Hepatic stellate cell (primary cell): ENCODE measurements around the gene SPANXD.
"Not testable (repeated sequence)": the region's sequence is repeated elsewhere in the genome, so short reads cannot be mapped to it uniquely, and the experiment has no call there.

Experiments
- DNase-seq: peaks from one replicate; pipeline ENCODE4 v3.0.0; 2011; ENCODE audit warnings: low spot score

SPANXD gene

DNA sequence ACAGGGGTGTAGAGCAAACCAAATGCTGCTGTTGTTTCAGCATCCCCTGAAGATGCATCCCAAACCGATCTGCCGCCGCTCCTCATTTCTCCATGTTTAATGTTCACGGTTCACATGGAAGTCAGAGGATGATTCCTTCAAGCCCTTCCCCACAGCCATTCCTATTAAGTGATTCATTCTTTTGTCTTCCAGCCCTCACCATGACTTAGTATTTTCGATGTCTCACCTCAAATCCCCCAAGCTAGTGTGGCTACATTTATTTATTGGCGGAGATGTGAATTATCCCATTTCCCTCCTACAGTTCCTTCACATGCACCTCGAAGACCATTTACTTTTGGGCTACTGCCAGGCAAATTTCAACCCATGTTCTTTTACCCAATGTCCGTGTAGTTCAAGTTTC is at the start of gene SPANXD:
TSS of gene SPANXD (minus strand) at position 101 of the 400 bp plus-strand sequence. CDS start 334 bp downstream, outside the sequence.
- not testable (repeated sequence) for DNase-seq

DNA sequence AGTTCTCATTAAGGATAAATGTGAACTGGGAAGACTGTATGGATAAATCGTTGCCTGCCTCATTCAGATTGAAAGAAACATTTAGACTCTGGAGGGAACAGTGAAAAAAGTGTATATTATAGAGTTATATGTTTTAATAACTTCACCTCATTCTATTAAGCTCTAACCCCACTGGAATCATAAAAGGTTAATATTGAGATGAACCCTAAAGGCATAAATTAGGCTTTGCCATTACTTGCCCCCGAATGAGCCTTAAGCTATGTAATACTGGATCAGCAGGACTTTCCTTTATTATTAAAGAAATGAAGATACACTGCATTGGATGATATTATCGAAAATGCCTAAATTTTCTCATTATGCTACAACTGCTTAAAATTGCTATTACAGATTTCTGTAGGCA is 44.1 kb upstream of the SPANXD start:
- DNase-seq = no peak

- no peak for DNase-seq
These were observed 38.1 kb upstream of the SPANXD start for GRCh38 chrX:141736656-141737055.

DNA sequence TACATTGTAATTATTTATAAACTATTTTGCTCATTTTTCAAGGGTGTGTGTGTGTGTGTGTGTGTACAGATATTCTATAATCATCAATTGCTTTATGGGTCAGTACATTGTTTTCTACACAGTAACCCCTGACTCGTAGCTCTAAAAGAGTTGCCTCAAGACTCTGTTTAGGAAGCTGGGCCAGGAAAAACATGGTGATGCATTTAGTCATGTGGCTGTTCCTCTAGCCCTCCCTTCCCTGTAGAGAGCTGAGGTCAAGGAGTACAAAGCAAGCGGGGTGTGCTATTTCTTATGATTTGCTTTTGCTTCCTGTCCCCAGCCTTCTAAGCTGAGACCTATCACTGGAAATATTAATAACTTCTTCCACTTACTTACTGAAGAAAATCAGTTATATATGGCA is 34.8 kb upstream of the SPANXD start:
- DNase-seq = peak; percentile 4

- DNase-seq = no peak
These were observed 33.5 kb upstream of the SPANXD start for GRCh38 chrX:141732031-141732430.

DNA sequence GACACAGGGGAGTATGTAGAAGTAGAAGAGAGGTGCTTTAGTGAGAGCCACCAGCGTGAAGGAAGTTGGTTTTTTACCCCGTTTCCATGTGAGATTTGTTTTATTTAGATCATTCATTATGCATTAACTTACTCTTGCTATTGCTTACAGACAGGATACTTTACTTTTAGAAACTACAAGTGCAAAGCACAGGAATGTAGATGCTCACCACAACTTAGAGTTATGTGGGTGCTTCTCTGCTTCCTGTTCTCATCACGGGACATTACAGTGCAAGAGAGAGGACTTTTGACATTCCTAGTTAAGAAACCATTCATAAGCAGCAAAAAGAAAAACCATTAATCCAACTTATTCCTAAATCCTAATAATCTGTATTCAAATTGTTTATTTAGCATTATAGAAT is 25.6 kb upstream of the SPANXD start:
- DNase-seq = no peak

GRCh38 chrX:141714680-141715079 is 16.1 kb upstream of the SPANXD start:
- no peak for DNase-seq

DNA sequence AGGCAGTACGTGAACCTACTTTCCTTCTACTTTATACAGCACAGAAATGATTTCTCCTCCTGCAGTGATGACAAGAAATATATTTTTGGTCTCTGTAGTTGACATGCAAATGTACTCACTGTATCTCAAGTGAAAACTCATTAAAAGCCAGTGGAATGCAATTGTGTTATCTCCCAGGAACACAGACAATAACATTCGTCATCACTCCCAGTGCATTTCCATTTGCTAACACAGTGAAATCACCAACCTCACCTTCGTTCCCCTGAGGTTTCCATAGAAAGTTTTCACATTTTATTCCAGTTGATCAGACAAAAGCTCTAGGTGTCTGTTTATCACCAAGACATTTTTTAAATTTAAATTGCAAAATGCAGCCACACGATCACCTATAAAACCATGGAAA is 2.5 kb upstream of the SPANXD start:
- DNase-seq = no peak

- no peak for DNase-seq
These were observed 24.6 kb downstream of the SPANXD start for GRCh38 chrX:141673946-141674345.

DNA sequence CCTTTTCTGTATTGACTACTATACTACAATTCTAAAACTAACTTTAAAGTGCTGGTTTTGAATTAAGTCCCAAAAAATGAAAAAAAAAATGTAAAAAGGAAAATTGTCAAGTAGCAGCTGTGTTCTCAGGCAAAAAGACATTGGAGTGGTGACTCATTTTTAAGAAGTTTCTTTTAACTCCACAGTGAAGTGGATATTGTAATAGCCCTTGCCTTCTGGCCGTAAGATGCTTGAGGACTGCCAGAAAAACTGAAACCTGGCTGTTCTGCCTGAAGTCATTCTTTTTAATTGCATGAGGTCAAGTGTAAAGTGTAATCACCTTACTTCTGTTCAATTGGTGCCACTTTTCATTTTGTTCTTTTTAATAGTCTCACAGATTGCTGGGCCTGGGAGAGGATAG is 28.9 kb downstream of the SPANXD start:
- no peak for DNase-seq

- DNase-seq = no peak
These were observed 30.2 kb downstream of the SPANXD start for GRCh38 chrX:141668371-141668770.

DNA sequence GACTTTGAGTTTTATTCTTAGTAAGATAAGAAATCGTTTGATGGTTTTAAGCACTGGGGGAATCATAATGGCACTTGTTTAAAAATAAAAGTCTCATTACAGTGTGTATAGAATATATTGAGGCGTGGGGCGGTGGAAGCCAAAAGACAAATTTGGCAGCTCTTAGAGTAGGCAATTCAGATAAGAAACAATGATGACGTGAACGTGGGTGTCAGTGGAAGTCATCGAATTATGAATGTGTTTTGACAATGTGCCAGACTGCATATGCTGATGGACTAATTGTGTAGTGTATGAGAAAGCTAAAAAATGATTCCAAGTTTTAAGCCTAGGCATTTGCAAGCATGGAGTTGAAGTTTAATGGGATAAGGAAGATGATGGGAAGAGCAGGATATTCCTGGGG is 35.8 kb downstream of the SPANXD start:
- DNase-seq = no peak

DNA sequence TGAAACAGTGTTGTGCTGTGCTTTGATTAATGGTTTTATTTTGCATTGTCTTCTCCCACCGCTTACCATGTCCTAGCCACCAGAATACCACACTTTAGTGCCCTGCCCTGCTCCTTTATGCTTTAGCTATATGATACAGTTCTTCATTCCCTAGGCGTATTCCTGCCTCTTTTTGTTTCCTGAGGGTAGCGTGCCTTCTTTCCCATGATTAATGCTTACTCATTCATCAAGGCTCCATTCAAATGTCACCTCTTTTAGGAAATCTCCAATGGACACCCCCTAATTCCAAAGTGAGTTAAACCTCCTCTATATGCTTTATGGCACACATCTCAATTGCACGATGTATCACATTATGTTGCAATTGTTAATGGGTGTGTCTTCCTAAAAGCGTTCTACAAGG is 46.3 kb downstream of the SPANXD start:
- DNase-seq = no peak
